Measurements from ENCODE around the gene SMIM35.

Gene SMIM35

GRCh38 chr11:118057251-118058145, 29.3 kb downstream of the SMIM35 start:
- no peak for DNase-seq (ENCODE audit: low read depth)

GRCh38 chr11:118056806-118057205, 30.0 kb downstream of the SMIM35 start:
- DNase-seq (ENCODE audit: low read depth), result no peak

GRCh38 chr11:118055966-118056365, 30.8 kb downstream of the SMIM35 start:
- DNase-seq (ENCODE audit: low read depth), result no peak

GRCh38 chr11:118054712-118055640, 31.8 kb downstream of the SMIM35 start:
- no peak for DNase-seq (ENCODE audit: low read depth)

GRCh38 chr11:118052581-118053206, 34.1 kb downstream of the SMIM35 start:
- no peak for DNase-seq (ENCODE audit: low read depth)

GRCh38 chr11:118051611-118052461, 34.9 kb downstream of the SMIM35 start:
- DNase-seq (ENCODE audit: low read depth), result no peak

- no peak for DNase-seq (ENCODE audit: low read depth)
These were observed 35.6 kb downstream of the SMIM35 start for GRCh38 chr11:118051136-118051610.

- DNase-seq (ENCODE audit: low read depth), result no peak
These were observed 36.4 kb downstream of the SMIM35 start for GRCh38 chr11:118050208-118050891.

- no peak for DNase-seq (ENCODE audit: low read depth)
These were observed 37.0 kb downstream of the SMIM35 start for GRCh38 chr11:118049771-118050170.

GRCh38 chr11:118048472-118049370, 38.0 kb downstream of the SMIM35 start:
- DNase-seq (ENCODE audit: low read depth), result no peak

- no peak for DNase-seq (ENCODE audit: low read depth)
These were observed 39.0 kb downstream of the SMIM35 start for GRCh38 chr11:118047749-118048148.

- DNase-seq (ENCODE audit: low read depth), result no peak
These were observed 39.6 kb downstream of the SMIM35 start for GRCh38 chr11:118046964-118047700.

- DNase-seq (ENCODE audit: low read depth), result no peak
These were observed 40.5 kb downstream of the SMIM35 start for GRCh38 chr11:118046051-118046963.

GRCh38 chr11:118045191-118045590, 41.6 kb downstream of the SMIM35 start:
- no peak for DNase-seq (ENCODE audit: low read depth)

- DNase-seq (ENCODE audit: low read depth), result no peak
These were observed 44.0 kb downstream of the SMIM35 start for GRCh38 chr11:118042796-118043195.

- no peak for DNase-seq (ENCODE audit: low read depth)
These were observed 44.6 kb downstream of the SMIM35 start for GRCh38 chr11:118042141-118042540.

GRCh38 chr11:118033443-118033842, 53.3 kb downstream of the SMIM35 start:
- DNase-seq (ENCODE audit: low read depth), result no peak

GRCh38 chr11:118028626-118029025, 58.1 kb downstream of the SMIM35 start:
- no peak for DNase-seq (ENCODE audit: low read depth)
